ENCODE results near the gene NEK5. TPM values are rescaled to one million over a fixed set of nuclear protein-coding genes. Genes with fewer than 3 reads are reported as not detected.

NEK5 gene
- total and polyA plus RNA-seq, 2 experiments from 2014 or later = 0.73 to 1.3 TPM

DNA sequence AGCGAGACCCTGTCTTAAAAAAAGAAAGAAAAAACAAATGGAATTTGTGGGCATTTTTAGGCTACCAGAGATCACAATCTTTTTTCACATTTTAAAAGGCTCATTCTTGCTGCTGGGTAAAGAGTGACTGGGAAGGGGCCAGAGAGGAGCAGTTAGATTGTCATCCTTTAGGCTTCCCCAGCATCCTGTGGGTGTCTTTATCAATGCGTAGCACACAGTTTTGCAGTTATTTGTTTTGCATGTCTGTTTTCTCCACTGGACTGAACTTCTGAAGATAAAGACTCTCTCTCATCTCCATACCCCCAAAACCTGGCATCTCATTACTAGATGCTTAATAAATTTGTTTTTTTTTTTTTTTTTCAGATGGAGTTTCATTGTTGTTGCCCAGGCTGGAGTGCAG is 106.5 kb downstream of the NEK5 start:
- Histone ChIP-seq H2AFZ (no peak overlapping the region), H3K36me3 (ENCODE audit: insufficient read depth) (peaks cover 26% of the 10 kb centered on the region), H3K27ac (ENCODE audit: low read depth) (no peak overlapping the region), H3K4me3 (no peak overlapping the region), H3K4me1 (ENCODE audit: insufficient read depth) (no peaks in the 10 kb centered on the region), H4K20me1 (replicated peaks; ENCODE audit: insufficient read depth) (peaks cover 12% of the 10 kb centered on the region), H3K9me2 (ENCODE audit: insufficient read depth) (no peaks in the 10 kb centered on the region), H3F3A (replicated peaks; ENCODE audit: low read depth) (no peaks in the 10 kb centered on the region), H3K27me3 (ENCODE audit: insufficient read depth) (no peaks in the 10 kb centered on the region), H3K79me2 (replicated peaks; ENCODE audit: insufficient read depth) (peaks cover 38% of the 10 kb centered on the region), H3K4me2 (no peak overlapping the region)
- peaks cover 9% of the 10 kb centered on the region; the same call in 1 of the 3 replicates for H3K9me3 Mint-ChIP-seq
- no peak overlapping the region for H3K4me3 Mint-ChIP-seq
- TF ChIP-seq CREB1 (CRISPR knock-in tag; IDR thresholded peaks at IDR 0.05; ENCODE audit: low read depth) = no peak
- TF ChIP-seq NANOG (IDR thresholded peaks at IDR 0.05; ENCODE audit: borderline replicate concordance) = no peak
- TF ChIP-seq ZNF114 (CRISPR knock-in tag; IDR thresholded peaks at IDR 0.05) = no peak
- TF ChIP-seq, protein P1, sequence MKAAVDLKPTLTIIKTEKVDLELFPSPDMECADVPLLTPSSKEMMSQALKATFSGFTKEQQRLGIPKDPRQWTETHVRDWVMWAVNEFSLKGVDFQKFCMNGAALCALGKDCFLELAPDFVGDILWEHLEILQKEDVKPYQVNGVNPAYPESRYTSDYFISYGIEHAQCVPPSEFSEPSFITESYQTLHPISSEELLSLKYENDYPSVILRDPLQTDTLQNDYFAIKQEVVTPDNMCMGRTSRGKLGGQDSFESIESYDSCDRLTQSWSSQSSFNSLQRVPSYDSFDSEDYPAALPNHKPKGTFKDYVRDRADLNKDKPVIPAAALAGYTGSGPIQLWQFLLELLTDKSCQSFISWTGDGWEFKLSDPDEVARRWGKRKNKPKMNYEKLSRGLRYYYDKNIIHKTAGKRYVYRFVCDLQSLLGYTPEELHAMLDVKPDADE (IDR thresholded peaks at IDR 0.05) = no peak
- no peak for TF ChIP-seq POLR2AphosphoS5 (IDR thresholded peaks at IDR 0.05; ENCODE audit: low read depth)
- TF ChIP-seq, protein P2, sequence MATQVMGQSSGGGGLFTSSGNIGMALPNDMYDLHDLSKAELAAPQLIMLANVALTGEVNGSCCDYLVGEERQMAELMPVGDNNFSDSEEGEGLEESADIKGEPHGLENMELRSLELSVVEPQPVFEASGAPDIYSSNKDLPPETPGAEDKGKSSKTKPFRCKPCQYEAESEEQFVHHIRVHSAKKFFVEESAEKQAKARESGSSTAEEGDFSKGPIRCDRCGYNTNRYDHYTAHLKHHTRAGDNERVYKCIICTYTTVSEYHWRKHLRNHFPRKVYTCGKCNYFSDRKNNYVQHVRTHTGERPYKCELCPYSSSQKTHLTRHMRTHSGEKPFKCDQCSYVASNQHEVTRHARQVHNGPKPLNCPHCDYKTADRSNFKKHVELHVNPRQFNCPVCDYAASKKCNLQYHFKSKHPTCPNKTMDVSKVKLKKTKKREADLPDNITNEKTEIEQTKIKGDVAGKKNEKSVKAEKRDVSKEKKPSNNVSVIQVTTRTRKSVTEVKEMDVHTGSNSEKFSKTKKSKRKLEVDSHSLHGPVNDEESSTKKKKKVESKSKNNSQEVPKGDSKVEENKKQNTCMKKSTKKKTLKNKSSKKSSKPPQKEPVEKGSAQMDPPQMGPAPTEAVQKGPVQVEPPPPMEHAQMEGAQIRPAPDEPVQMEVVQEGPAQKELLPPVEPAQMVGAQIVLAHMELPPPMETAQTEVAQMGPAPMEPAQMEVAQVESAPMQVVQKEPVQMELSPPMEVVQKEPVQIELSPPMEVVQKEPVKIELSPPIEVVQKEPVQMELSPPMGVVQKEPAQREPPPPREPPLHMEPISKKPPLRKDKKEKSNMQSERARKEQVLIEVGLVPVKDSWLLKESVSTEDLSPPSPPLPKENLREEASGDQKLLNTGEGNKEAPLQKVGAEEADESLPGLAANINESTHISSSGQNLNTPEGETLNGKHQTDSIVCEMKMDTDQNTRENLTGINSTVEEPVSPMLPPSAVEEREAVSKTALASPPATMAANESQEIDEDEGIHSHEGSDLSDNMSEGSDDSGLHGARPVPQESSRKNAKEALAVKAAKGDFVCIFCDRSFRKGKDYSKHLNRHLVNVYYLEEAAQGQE (IDR thresholded peaks at IDR 0.05; ENCODE audit: unreplicated experiment) = no peak
- no peak for TF ChIP-seq EZH2 (IDR thresholded peaks at IDR 0.05; ENCODE audit: low read depth, unreplicated experiment)
- no peak for TF ChIP-seq EZH2phosphoT487 (IDR thresholded peaks at IDR 0.05; ENCODE audit: unreplicated experiment)
- no peak for TF ChIP-seq STAT1 (IDR thresholded peaks at IDR 0.05; ENCODE audit: unreplicated experiment)
- no peak for TF ChIP-seq ZNF331 (CRISPR knock-in tag; IDR thresholded peaks at IDR 0.05; ENCODE audit: low read depth)
- TF ChIP-seq, protein P3, sequence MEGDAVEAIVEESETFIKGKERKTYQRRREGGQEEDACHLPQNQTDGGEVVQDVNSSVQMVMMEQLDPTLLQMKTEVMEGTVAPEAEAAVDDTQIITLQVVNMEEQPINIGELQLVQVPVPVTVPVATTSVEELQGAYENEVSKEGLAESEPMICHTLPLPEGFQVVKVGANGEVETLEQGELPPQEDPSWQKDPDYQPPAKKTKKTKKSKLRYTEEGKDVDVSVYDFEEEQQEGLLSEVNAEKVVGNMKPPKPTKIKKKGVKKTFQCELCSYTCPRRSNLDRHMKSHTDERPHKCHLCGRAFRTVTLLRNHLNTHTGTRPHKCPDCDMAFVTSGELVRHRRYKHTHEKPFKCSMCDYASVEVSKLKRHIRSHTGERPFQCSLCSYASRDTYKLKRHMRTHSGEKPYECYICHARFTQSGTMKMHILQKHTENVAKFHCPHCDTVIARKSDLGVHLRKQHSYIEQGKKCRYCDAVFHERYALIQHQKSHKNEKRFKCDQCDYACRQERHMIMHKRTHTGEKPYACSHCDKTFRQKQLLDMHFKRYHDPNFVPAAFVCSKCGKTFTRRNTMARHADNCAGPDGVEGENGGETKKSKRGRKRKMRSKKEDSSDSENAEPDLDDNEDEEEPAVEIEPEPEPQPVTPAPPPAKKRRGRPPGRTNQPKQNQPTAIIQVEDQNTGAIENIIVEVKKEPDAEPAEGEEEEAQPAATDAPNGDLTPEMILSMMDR (conservative IDR thresholded peaks at IDR 0.05; ENCODE audit: low read depth in 2 of 2) = no peak
- no peak for TF ChIP-seq JUNB (IDR thresholded peaks at IDR 0.05; ENCODE audit: unreplicated experiment)
- no peak for TF ChIP-seq ZNF462 (CRISPR knock-in tag; IDR thresholded peaks at IDR 0.05)
- no peaks in the 10 kb centered on the region for H3K4me1 Mint-ChIP-seq
- DNase-seq (ENCODE audit: low spot score) (no peak), ATAC-seq (no peak)
- H3K27ac Mint-ChIP-seq = no peak overlapping the region
- peaks cover 1% of the 10 kb centered on the region for H3K27me3 Mint-ChIP-seq (ENCODE audit: insufficient read depth, low read depth, poor library complexity)
- H3K36me3 Mint-ChIP-seq (ENCODE audit: low read depth) = peaks cover 86% of the 10 kb centered on the region

Data from GM23338 (cell line).